Lower lobe of right lung (tissue), 2 donors: ENCODE data around the gene GRXCR1. TPM values are rescaled to one million over a fixed set of nuclear protein-coding genes. Genes with fewer than 3 reads are reported as not detected.

Experiments used
- ATAC-seq, 2 donors: fragments of 200-7000 bp; cut with Tn5 transposase; one replicate each; pipeline ENCODE4 v1.9.1; 2020 to 2022; ENCODE audit warnings: mild to moderate bottlenecking in 2 of 2, moderate library complexity in 2 of 2
- DNase-seq: peaks from one replicate; pipeline ENCODE4 v3.0.0-alpha.2; 2020
- H3K27ac ChIP-seq: fragments of 200-600 bp; one replicate; pipeline ENCODE4 v1.8.0; 2022
- H3K27me3 ChIP-seq: fragments of 200-600 bp; one replicate; pipeline ENCODE4 v1.8.0; 2022; ENCODE audit warnings: low read depth
- H3K36me3 ChIP-seq: fragments of 200-600 bp; one replicate; pipeline ENCODE4 v1.8.0; 2022; ENCODE audit warnings: mild to moderate bottlenecking
- H3K4me1 ChIP-seq: fragments of 200-600 bp; one replicate; pipeline ENCODE4 v1.8.0; 2022
- H3K4me3 ChIP-seq: fragments of 200-600 bp; one replicate; pipeline ENCODE4 v1.8.0; 2022; ENCODE audit warnings: mild to moderate bottlenecking
- H3K9me3 ChIP-seq: fragments of 200-600 bp; one replicate; pipeline ENCODE4 v1.8.0; 2022
- intact Hi-C: fragments of 100-400 bp; cut with DNase I; formaldehyde crosslinking; loops from one replicate; pipeline ENCODE4 v1.11.0; 2022
- total RNA-seq: library from RNA; stranded (reverse); fragmentation: NEBNext Ultra II Directional; extraction: Animal tissue kit (Norgen Biotek cat#: 25700); gene quantifications from one replicate; pipeline ENCODE4 v1.2.1, GENCODE V29; 2021
- TF ChIP-seq, protein P1 (sequence below): fragments of 200-600 bp; IDR thresholded peaks from one replicate; pipeline ENCODE4 v1.8.0; 2022; ENCODE audit warnings: antibody characterized with exemption, mild to moderate bottlenecking
- donor health status: DM: no; HTN: yes; CAD: no; lungs with severe emphysema.

The GRXCR1 gene
- total RNA-seq, 1 donor from 2014 or later = not detected

- no peak for DNase-seq
- no peaks in the 10 kb centered on the region for H3K36me3 ChIP-seq
Observed at GRCh38 chr4:42923431-42923830, 30.9 kb downstream of the GRXCR1 start.

DNA sequence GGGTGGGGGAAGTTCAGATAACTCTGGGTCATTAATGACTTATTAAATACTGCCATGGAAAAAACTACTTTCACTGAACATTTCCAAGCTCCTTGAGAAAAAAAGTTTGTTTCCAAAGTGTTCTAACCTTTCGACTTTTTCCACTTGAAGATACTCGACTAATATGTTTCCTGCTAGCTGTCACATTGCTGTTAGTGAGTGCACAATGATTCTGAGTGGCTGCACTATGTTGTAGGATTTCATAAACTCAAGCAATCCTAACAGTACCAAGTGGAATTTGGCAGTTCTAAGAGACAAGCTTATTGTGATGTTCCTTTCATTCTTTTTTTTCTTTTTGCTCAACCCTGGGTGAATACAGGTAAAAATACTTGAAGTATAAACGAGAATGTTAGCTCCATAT is 33.4 kb downstream of the GRXCR1 start:
- intact Hi-C loops = no loop called here
- TF ChIP-seq, protein P1, sequence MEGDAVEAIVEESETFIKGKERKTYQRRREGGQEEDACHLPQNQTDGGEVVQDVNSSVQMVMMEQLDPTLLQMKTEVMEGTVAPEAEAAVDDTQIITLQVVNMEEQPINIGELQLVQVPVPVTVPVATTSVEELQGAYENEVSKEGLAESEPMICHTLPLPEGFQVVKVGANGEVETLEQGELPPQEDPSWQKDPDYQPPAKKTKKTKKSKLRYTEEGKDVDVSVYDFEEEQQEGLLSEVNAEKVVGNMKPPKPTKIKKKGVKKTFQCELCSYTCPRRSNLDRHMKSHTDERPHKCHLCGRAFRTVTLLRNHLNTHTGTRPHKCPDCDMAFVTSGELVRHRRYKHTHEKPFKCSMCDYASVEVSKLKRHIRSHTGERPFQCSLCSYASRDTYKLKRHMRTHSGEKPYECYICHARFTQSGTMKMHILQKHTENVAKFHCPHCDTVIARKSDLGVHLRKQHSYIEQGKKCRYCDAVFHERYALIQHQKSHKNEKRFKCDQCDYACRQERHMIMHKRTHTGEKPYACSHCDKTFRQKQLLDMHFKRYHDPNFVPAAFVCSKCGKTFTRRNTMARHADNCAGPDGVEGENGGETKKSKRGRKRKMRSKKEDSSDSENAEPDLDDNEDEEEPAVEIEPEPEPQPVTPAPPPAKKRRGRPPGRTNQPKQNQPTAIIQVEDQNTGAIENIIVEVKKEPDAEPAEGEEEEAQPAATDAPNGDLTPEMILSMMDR = no peak

More at GRCh38 chr4:42923431-42923830, 30.9 kb downstream of the GRXCR1 start:
- Histone ChIP-seq H3K4me3 (no peak overlapping the region), H3K4me1 (no peaks in the 10 kb centered on the region), H3K9me3 (no peaks in the 10 kb centered on the region), H3K27me3 (no peaks in the 10 kb centered on the region), H3K27ac (no peak overlapping the region)
- TF ChIP-seq, protein P1 = no peak
- no peak for ATAC-seq
- intact Hi-C loops = no loop called here

GRCh38 chr4:42927946-42928345 is 35.4 kb downstream of the GRXCR1 start:
- Histone ChIP-seq H3K27ac (no peak overlapping the region), H3K9me3 (no peaks in the 10 kb centered on the region), H3K4me3 (no peak overlapping the region), H3K4me1 (no peaks in the 10 kb centered on the region), H3K36me3 (no peaks in the 10 kb centered on the region), H3K27me3 (no peaks in the 10 kb centered on the region)
- DNase-seq = no peak
- intact Hi-C loops = no loop called here
- no peak for ATAC-seq
- TF ChIP-seq, protein P1 = no peak

More for the DNA sequence above, 33.4 kb downstream of the GRXCR1 start:
- Histone ChIP-seq H3K36me3 (no peaks in the 10 kb centered on the region), H3K27me3 (no peaks in the 10 kb centered on the region), H3K9me3 (no peaks in the 10 kb centered on the region), H3K4me3 (no peak overlapping the region), H3K4me1 (no peaks in the 10 kb centered on the region), H3K27ac (no peak overlapping the region)
- DNase-seq = no peak
- ATAC-seq = peak; percentile 41 to 52

- Histone ChIP-seq H3K4me3 (no peak overlapping the region), H3K9me3 (no peaks in the 10 kb centered on the region), H3K27me3 (no peaks in the 10 kb centered on the region), H3K36me3 (no peaks in the 10 kb centered on the region), H3K27ac (no peak overlapping the region), H3K4me1 (no peaks in the 10 kb centered on the region)
- intact Hi-C loops = no loop called here
- no peak for DNase-seq
- ATAC-seq = no peak
- TF ChIP-seq, protein P1 = no peak
Observed at GRCh38 chr4:42928582-42928981, 36.1 kb downstream of the GRXCR1 start.

- DNase-seq (no peak), ATAC-seq (no peak)
- TF ChIP-seq, protein P1 = no peak
- Histone ChIP-seq H3K4me1 (no peaks in the 10 kb centered on the region), H3K9me3 (no peaks in the 10 kb centered on the region), H3K36me3 (no peaks in the 10 kb centered on the region), H3K27ac (no peak overlapping the region), H3K4me3 (no peak overlapping the region), H3K27me3 (no peaks in the 10 kb centered on the region)
- intact Hi-C loops = no loop called here
Observed at GRCh38 chr4:42942216-42942615, 49.7 kb downstream of the GRXCR1 start.

- ATAC-seq (no peak), DNase-seq (no peak)
- intact Hi-C loops = no loop called here
- TF ChIP-seq, protein P1 = no peak
- Histone ChIP-seq H3K27me3 (no peaks in the 10 kb centered on the region), H3K4me1 (no peaks in the 10 kb centered on the region), H3K4me3 (no peak overlapping the region), H3K9me3 (no peaks in the 10 kb centered on the region), H3K27ac (no peak overlapping the region), H3K36me3 (no peaks in the 10 kb centered on the region)
Observed at GRCh38 chr4:42945874-42946273, 53.4 kb downstream of the GRXCR1 start.
